SK-N-MC (cell line): ENCODE measurements around the gene TBX1.

Experiments used
- EZH2 ChIP-seq: fragments of 200-600 bp; sonication (generic); IDR thresholded peaks from one replicate; pipeline ENCODE4 v1.6.1; 2017; ENCODE audit warnings: antibody characterized with exemption
- POLR2AphosphoS5 ChIP-seq: IDR thresholded peaks from 2 replicates; pipeline ENCODE4 v1.6.1; 2012; ENCODE audit warnings: mild to moderate bottlenecking, low read depth, low read length, borderline replicate concordance

GRCh38 chr22:19806213-19807160 is 45.9 kb downstream of the TBX1 start:
- no peak for TF ChIP-seq EZH2
- no peak for TF ChIP-seq POLR2AphosphoS5
